Fibroblast of lung (primary cell): ENCODE data around the gene RFX2. TPM values are rescaled to one million over a fixed set of nuclear protein-coding genes. Genes with fewer than 3 reads are reported as not detected.
"Not testable (repeated sequence)": the region's sequence is repeated elsewhere in the genome, so short reads cannot be mapped to it uniquely, and the experiment has no call there.

Experiments
- DNase-seq, 2 donors: peaks; one replicate each; pipeline versions ENCODE4 v3.0.0 to v3.0.0-alpha.2; 2010; ENCODE audit warnings: low read depth in 2 of 2
- H2AFZ ChIP-seq: 2 replicates; pipeline ENCODE4 v1.5.1; 2012; ENCODE audit warnings: low read length, control low read depth, inconsistent platforms
- H3K27ac ChIP-seq: 2 replicates; pipeline ENCODE4 v1.5.1; 2011; ENCODE audit warnings: low read length, control low read depth; ENCODE audit not compliant: insufficient read depth
- H3K27me3 ChIP-seq: 2 replicates; pipeline ENCODE4 v1.5.1; 2011; ENCODE audit warnings: mild to moderate bottlenecking, low read length; ENCODE audit not compliant: control insufficient read depth, insufficient read depth
- H3K36me3 ChIP-seq: 2 replicates; pipeline ENCODE4 v1.5.1; 2011; ENCODE audit warnings: low read length; ENCODE audit not compliant: control insufficient read depth, insufficient read depth
- H3K4me1 ChIP-seq: 2 replicates; pipeline ENCODE4 v1.5.1; 2011; ENCODE audit warnings: low read length; ENCODE audit not compliant: control insufficient read depth, insufficient read depth; ENCODE audit errors: extremely low read depth
- H3K4me2 ChIP-seq: 2 replicates; pipeline ENCODE4 v1.5.1; 2011; ENCODE audit warnings: low read length, control low read depth; ENCODE audit not compliant: insufficient read depth; ENCODE audit errors: extremely low read depth
- H3K4me3 ChIP-seq, 4 experiments: fragments of 200-600 bp in 1 of 4; sonication (generic) in 1 of 4; replicated peaks in 1 of 4; 2 replicates each; pipeline ENCODE4 v1.5.1; 2011 to 2016; ENCODE audit warnings: low read length in 4 of 4, low read depth in 3 of 4, mild to moderate bottlenecking in 3 of 4, control low read depth in 2 of 4, inconsistent platforms in 1 of 4, mixed read lengths in 1 of 4; ENCODE audit not compliant: insufficient read depth in 1 of 4; ENCODE audit errors: control extremely low read depth in 1 of 4
- H3K79me2 ChIP-seq: 2 replicates; pipeline ENCODE4 v1.5.1; 2012; ENCODE audit warnings: mild to moderate bottlenecking, low read length, inconsistent platforms; ENCODE audit not compliant: control insufficient read depth, insufficient read depth
- H3K9ac ChIP-seq: 2 replicates; pipeline ENCODE4 v1.5.1; 2011; ENCODE audit warnings: mild to moderate bottlenecking, low read length, control low read depth; ENCODE audit not compliant: insufficient read depth
- H3K9me3 ChIP-seq: 2 replicates; pipeline ENCODE4 v1.5.1; 2012; ENCODE audit warnings: low read depth, low read length; ENCODE audit not compliant: control insufficient read depth, insufficient read depth
- H4K20me1 ChIP-seq: 2 replicates; pipeline ENCODE4 v1.5.1; 2011; ENCODE audit warnings: low read length; ENCODE audit not compliant: control insufficient read depth, insufficient read depth; ENCODE audit errors: extremely low read depth
- CTCF ChIP-seq, 2 donors: IDR thresholded peaks in 1 of 2; conservative IDR thresholded peaks in 1 of 2; 1 replicate in 1 of 2; 2 replicates in 1 of 2; pipeline ENCODE4 v1.5.1; 2011 to 2012; ENCODE audit warnings: low read length in 2 of 2, control low read depth in 1 of 2, inconsistent platforms in 1 of 2, low read depth in 1 of 2, mild to moderate bottlenecking in 1 of 2
- EZH2 ChIP-seq: IDR thresholded peaks from 2 replicates; pipeline ENCODE4 v1.5.1; 2012; ENCODE audit warnings: low read length, control low read depth, mild to moderate bottlenecking; ENCODE audit errors: missing control alignments
- polyA plus RNA-seq, 2 donors: library from polyadenylated mRNA; depleted of rRNA in 1 of 2; stranded (reverse) in 1 of 2; unstranded in 1 of 2; fragments of >200 nt; gene quantifications; 2 replicates each; pipeline ENCODE4 v1.2.1, GENCODE V29; 2011 to 2012; ENCODE audit warnings: missing spikeins in 1 of 2
- total RNA-seq: library from RNA; depleted of rRNA; stranded (reverse); fragments of >200 nt; gene quantifications from 2 replicates; pipeline ENCODE4 v1.2.1, GENCODE V29; 2014

RFX2 gene
- total and polyA plus RNA-seq, 2 donors (not counting 1 experiment from before 2014, with no cell fraction given): 2.5 to 9.6 TPM

GRCh38 chr19:6026390-6027227 lies 83.7 kb downstream of the RFX2 start:
- no peak overlapping the region for H3K9ac ChIP-seq
- no peaks in the 10 kb centered on the region for H3K9me3 ChIP-seq
- H4K20me1 ChIP-seq: no peaks in the 10 kb centered on the region
- no peak for DNase-seq
- peaks cover 12% of the 10 kb centered on the region for H3K4me1 ChIP-seq
- no peaks in the 10 kb centered on the region for H3K79me2 ChIP-seq
- TF ChIP-seq EZH2 (no peak), CTCF (conservative IDR thresholded peaks at IDR 0.05 in 1 of 2, IDR thresholded peaks at IDR 0.05 in 1 of 2; ENCODE audit: low read depth in 1 of 2, low read length in 2 of 2) (no peak)
- no peak overlapping the region for H3K4me3 ChIP-seq
- H3K27me3 ChIP-seq: no peaks in the 10 kb centered on the region
- H3K36me3 ChIP-seq: no peaks in the 10 kb centered on the region
- H3K27ac ChIP-seq: no peak overlapping the region
- no peak overlapping the region for H3K4me2 ChIP-seq
- H2AFZ ChIP-seq: no peak overlapping the region

DNA sequence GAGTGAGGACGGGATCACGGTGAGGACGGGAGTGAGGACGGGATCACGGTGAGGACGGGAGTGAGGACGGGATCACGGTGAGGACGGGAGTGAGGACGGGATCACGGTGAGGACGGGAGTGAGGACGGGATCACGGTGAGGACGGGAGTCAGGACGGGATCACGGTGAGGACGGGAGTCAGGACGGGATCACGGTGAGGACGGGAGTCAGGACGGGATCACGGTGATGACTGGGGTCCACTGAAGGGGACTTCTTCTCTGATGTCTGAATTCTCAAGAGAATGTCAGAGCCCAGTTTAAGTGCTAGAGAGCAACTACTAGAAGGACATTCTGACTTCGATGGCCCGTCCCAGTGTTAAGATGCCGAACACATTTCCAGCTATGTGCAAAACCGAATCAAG lies 85.5 kb downstream of the RFX2 start:
- H3K36me3 ChIP-seq, DNase-seq: not testable (repeated sequence)

DNA sequence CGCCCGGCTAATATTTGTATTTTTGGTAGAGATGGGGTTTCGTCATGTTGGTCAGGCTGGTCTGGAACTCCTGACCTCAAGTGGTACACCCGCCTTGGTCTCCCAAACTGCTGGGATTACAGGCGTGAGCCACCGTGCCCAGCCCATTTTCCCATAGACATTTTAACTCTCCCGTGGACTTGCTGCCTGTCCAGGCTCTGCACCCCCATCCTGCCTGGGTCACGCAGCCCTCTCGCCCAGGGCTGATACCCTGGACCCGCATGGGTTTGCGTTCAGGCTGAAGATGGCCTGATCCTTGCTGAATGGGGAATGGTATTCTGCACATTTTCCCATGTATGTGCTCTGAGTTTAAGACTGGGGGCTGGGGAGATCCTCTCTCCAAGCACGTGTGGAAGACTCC lies 86.4 kb downstream of the RFX2 start:
- Histone ChIP-seq H3K27ac (no peak overlapping the region), H2AFZ (no peak overlapping the region), H4K20me1 (no peaks in the 10 kb centered on the region), H3K9ac (no peak overlapping the region), H3K36me3 (no peaks in the 10 kb centered on the region), H3K4me1 (peaks cover 8% of the 10 kb centered on the region), H3K4me2 (no peak overlapping the region), H3K4me3 (no peak overlapping the region), H3K79me2 (no peaks in the 10 kb centered on the region), H3K9me3 (no peaks in the 10 kb centered on the region), H3K27me3 (no peaks in the 10 kb centered on the region)
- no peak for DNase-seq
- no peak for TF ChIP-seq CTCF (conservative IDR thresholded peaks at IDR 0.05 in 1 of 2, IDR thresholded peaks at IDR 0.05 in 1 of 2; ENCODE audit: low read depth in 1 of 2, low read length in 2 of 2)
- no peak for TF ChIP-seq EZH2

More for the DNA sequence above, 85.5 kb downstream of the RFX2 start:
- not testable (repeated sequence) for H4K20me1 ChIP-seq, H3K9ac ChIP-seq, H3K27ac ChIP-seq, H3K4me3 ChIP-seq, H3K9me3 ChIP-seq, H3K4me1 ChIP-seq, H3K79me2 ChIP-seq, H2AFZ ChIP-seq, H3K27me3 ChIP-seq, H3K4me2 ChIP-seq
